Lung (tissue), 12 donors: ENCODE results near the gene RIC8A. TPM values are rescaled to one million over a fixed set of nuclear protein-coding genes. Genes with fewer than 3 reads are reported as not detected.

Experiments used
- ATAC-seq: fragments of 200-7000 bp; cut with Tn5 transposase; one replicate; pipeline ENCODE4 v1.9.1; 2020; ENCODE audit warnings: moderate number of reproducible peaks; ENCODE audit not compliant: insufficient read depth, low FRiP score
- DNase-seq, 3 donors: peaks; one replicate each; pipeline ENCODE4 v3.0.0-alpha.2; 2013 to 2017
- H3K27ac ChIP-seq, 2 donors: one replicate each; pipeline ENCODE4 v1.5.1; 2013; ENCODE audit warnings: mild to moderate bottlenecking in 2 of 2, moderate library complexity in 2 of 2, control low read depth in 1 of 2, inconsistent platforms in 1 of 2, low read depth in 1 of 2, low read length in 1 of 2
- H3K27me3 ChIP-seq, 3 donors: one replicate each; pipeline ENCODE4 v1.5.1; 2013; ENCODE audit warnings: low read length in 2 of 3; ENCODE audit not compliant: control insufficient read depth in 3 of 3, insufficient read depth in 3 of 3
- H3K36me3 ChIP-seq, 4 donors: one replicate each; pipeline ENCODE4 v1.5.1; 2013; ENCODE audit warnings: low read length in 4 of 4, mild to moderate bottlenecking in 1 of 4, moderate library complexity in 1 of 4; ENCODE audit not compliant: control insufficient read depth in 4 of 4, insufficient read depth in 4 of 4
- H3K4me1 ChIP-seq, 5 donors: one replicate each; pipeline ENCODE4 v1.5.1; 2013; ENCODE audit warnings: low read length in 5 of 5, mild to moderate bottlenecking in 2 of 5, moderate library complexity in 1 of 5; ENCODE audit not compliant: control insufficient read depth in 5 of 5, insufficient read depth in 5 of 5
- H3K4me3 ChIP-seq: one replicate; pipeline ENCODE4 v1.5.1; 2013; ENCODE audit warnings: mild to moderate bottlenecking, control low read depth, moderate library complexity
- H3K9ac ChIP-seq, 2 donors: one replicate each; pipeline ENCODE4 v1.5.1; 2013; ENCODE audit warnings: low read length in 2 of 2, control low read depth in 1 of 2; ENCODE audit not compliant: insufficient read depth in 1 of 2
- H3K9me3 ChIP-seq, 4 donors: one replicate each; pipeline ENCODE4 v1.5.1; 2013; ENCODE audit warnings: low read length in 3 of 4, mild to moderate bottlenecking in 1 of 4, moderate library complexity in 1 of 4; ENCODE audit not compliant: control insufficient read depth in 4 of 4, insufficient read depth in 3 of 4
- WGBS, 2 donors: extraction: QIAGEN DNeasy Blood & Tissue Kit; methylation state at CpG; one replicate each; pipeline ENCODE4 v1.1.7; 2013; 5-methylcytosine and 5-hydroxymethylcytosine counted together
- polyA plus RNA-seq, 2 donors: library from polyadenylated mRNA; stranded (reverse); fragments of 200-250 nt; gene quantifications; one replicate each; pipeline ENCODE4 v1.2.1, GENCODE V29; 2013
- total RNA-seq, 2 donors: library from RNA; depleted of rRNA in 1 of 2; stranded (reverse); fragments of >200 nt in 1 of 2; gene quantifications; one replicate each; pipeline ENCODE4 v1.2.1, GENCODE V29; 2014 to 2021
- TF ChIP-seq, protein P1 (sequence below): IDR thresholded peaks from 2 replicates; pipeline ENCODE4 v1.5.1; 2012; ENCODE audit warnings: mild to moderate bottlenecking; ENCODE audit errors: control extremely low read depth, extremely low read depth
- donor health status: control.
- donor health status: control.
- donor health status: Bipolar disorder and iron deficiency.
- donor health status: healthy.
- donor health status: DM: yes; HTN: yes; CAD: no.

RIC8A gene
- total and polyA plus RNA-seq, 4 donors: 52.1 to 122 (median 93.6) TPM

DNA sequence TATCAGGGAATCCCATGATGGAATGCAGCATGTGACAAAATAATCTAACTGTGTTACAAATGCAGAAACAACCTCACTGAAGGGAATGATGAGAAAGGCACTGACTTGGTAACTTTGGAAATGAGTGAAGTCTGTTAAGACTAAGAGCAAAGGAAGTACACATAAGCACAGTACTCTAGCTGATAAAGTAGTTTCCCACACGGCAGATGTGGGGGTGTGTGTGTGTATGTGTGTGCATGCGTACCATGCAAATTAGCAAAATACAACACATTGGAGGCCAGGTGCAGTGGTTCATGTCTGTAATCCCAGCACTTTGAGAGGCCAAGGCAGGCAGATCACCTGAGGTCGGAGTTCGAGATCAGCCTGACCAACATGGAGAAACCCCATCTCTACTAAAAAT is 54.1 kb downstream of the RIC8A start:
- whole genome bisulfite sequencing, 2 donors: 92 to 98% methylated on average over 4 of the region's 4 CpGs
- TF ChIP-seq, protein P1, sequence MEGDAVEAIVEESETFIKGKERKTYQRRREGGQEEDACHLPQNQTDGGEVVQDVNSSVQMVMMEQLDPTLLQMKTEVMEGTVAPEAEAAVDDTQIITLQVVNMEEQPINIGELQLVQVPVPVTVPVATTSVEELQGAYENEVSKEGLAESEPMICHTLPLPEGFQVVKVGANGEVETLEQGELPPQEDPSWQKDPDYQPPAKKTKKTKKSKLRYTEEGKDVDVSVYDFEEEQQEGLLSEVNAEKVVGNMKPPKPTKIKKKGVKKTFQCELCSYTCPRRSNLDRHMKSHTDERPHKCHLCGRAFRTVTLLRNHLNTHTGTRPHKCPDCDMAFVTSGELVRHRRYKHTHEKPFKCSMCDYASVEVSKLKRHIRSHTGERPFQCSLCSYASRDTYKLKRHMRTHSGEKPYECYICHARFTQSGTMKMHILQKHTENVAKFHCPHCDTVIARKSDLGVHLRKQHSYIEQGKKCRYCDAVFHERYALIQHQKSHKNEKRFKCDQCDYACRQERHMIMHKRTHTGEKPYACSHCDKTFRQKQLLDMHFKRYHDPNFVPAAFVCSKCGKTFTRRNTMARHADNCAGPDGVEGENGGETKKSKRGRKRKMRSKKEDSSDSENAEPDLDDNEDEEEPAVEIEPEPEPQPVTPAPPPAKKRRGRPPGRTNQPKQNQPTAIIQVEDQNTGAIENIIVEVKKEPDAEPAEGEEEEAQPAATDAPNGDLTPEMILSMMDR: no peak
- no peak for DNase-seq

More for the DNA sequence above, 54.1 kb downstream of the RIC8A start:
- no peak for ATAC-seq
- Histone ChIP-seq H3K36me3 (no peaks in the 10 kb centered on the region), H3K9ac (no peak overlapping the region), H3K27ac (no peak overlapping the region), H3K27me3 (no peaks in the 10 kb centered on the region), H3K4me1 (no peaks in the 10 kb centered on the region), H3K9me3 (peaks cover 0 to 3% (median 0%) of the 10 kb centered on the region in 4 donors), H3K4me3 (no peak overlapping the region)

Other genes with a start within 250 kb of the RIC8A start
- not detected for gene SCGB1C1, start 14.6 kb upstream of the RIC8A start, total RNA-seq
- not detected for gene SCGB1C1, start 14.6 kb upstream of the RIC8A start, polyA plus RNA-seq
- gene BET1L, start 309 bp upstream of the RIC8A start, total RNA-seq: 10 to 100 TPM; 29.7 to 58.7 TPM
- gene BET1L, start 309 bp upstream of the RIC8A start, polyA plus RNA-seq: 10 to 100 TPM; 30.1 to 49.9 TPM
- gene SIRT3, start 28.6 kb downstream of the RIC8A start, total RNA-seq: 10 to 100 TPM; 16.0 to 21.2 TPM
- gene SIRT3, start 28.6 kb downstream of the RIC8A start, polyA plus RNA-seq: 10 to 100 TPM; 14.6 to 16.9 TPM
- gene PSMD13, start 29.3 kb downstream of the RIC8A start, total RNA-seq: 100 to 1,000 TPM in 1 of 2 donors, 10 to 100 TPM in 1; 75.2 to 131 TPM
- 100 to 1,000 TPM; 158 to 184 TPM for gene PSMD13, start 29.3 kb downstream of the RIC8A start, polyA plus RNA-seq
- gene NLRP6, start 70.7 kb downstream of the RIC8A start, total RNA-seq: 1 to 10 TPM; 2.1 to 2.7 TPM
- 1 to 10 TPM in 1 of 2 donors, under 1 TPM in 1; 0.08 to 9.6 TPM for gene NLRP6, start 70.7 kb downstream of the RIC8A start, polyA plus RNA-seq
- 10 to 100 TPM; 21.6 to 63.3 TPM for gene PGGHG, start 81.4 kb downstream of the RIC8A start, total RNA-seq
- gene PGGHG, start 81.4 kb downstream of the RIC8A start, polyA plus RNA-seq: 100 to 1,000 TPM; 112 to 145 TPM
- not detected for gene IFITM5, start 91.8 kb downstream of the RIC8A start, total RNA-seq
- not detected for gene IFITM5, start 91.8 kb downstream of the RIC8A start, polyA plus RNA-seq
- 100 to 1,000 TPM in 1 of 2 donors, 10 to 100 TPM in 1; 75.7 to 656 TPM for gene IFITM2, start 100.1 kb downstream of the RIC8A start, total RNA-seq
- gene IFITM2, start 100.1 kb downstream of the RIC8A start, polyA plus RNA-seq: 1,000 to 10,000 TPM; 1,063 to 4,189 TPM
- gene IFITM1, start 106.3 kb downstream of the RIC8A start, total RNA-seq: 100 to 1,000 TPM in 1 of 2 donors, 10 to 100 TPM in 1; 53.3 to 104 TPM
- gene IFITM1, start 106.3 kb downstream of the RIC8A start, polyA plus RNA-seq: 100 to 1,000 TPM; 275 to 531 TPM
- gene IFITM3, start 113.2 kb downstream of the RIC8A start, total RNA-seq: 100 to 1,000 TPM; 191 to 903 TPM
- 1,000 to 10,000 TPM; 1,642 to 2,585 TPM for gene IFITM3, start 113.2 kb downstream of the RIC8A start, polyA plus RNA-seq
- gene B4GALNT4, start 161.8 kb downstream of the RIC8A start, total RNA-seq: 1 to 10 TPM; 1.4 to 6.8 TPM
- 1 to 10 TPM; 2.1 to 4.6 TPM for gene B4GALNT4, start 161.8 kb downstream of the RIC8A start, polyA plus RNA-seq
- gene PKP3, start 186.5 kb downstream of the RIC8A start, total RNA-seq: 10 to 100 TPM; 15.7 to 63.1 TPM
- 10 to 100 TPM; 33.8 to 46.8 TPM for gene PKP3, start 186.5 kb downstream of the RIC8A start, polyA plus RNA-seq
- 10 to 100 TPM; 25.7 to 87.3 TPM for gene SIGIRR, start 207.3 kb downstream of the RIC8A start, total RNA-seq
- 100 to 1,000 TPM in 1 of 2 donors, 10 to 100 TPM in 1; 43.4 to 112 TPM for gene SIGIRR, start 207.3 kb downstream of the RIC8A start, polyA plus RNA-seq
- gene ANO9, start 234.3 kb downstream of the RIC8A start, total RNA-seq: 10 to 100 TPM in 1 of 2 donors, 1 to 10 TPM in 1; 5.8 to 17.6 TPM
- 10 to 100 TPM in 1 of 2 donors, 1 to 10 TPM in 1; 8.7 to 18.6 TPM for gene ANO9, start 234.3 kb downstream of the RIC8A start, polyA plus RNA-seq
- 10 to 100 TPM; 26.8 to 29.4 TPM for gene PTDSS2, start 242.6 kb downstream of the RIC8A start, total RNA-seq
- 10 to 100 TPM; 20.4 to 36.5 TPM for gene PTDSS2, start 242.6 kb downstream of the RIC8A start, polyA plus RNA-seq